GM18505 (cell line): Measurements from ENCODE around the gene TTLL9.

Experiments
- ATAC-seq: cut with Tn5 transposase; IDR thresholded peaks from one replicate; pipeline ENCODE4 v1.9.1; 2021; ENCODE audit not compliant: unreplicated experiment
- POLR2A ChIP-seq: IDR thresholded peaks from 4 replicates; pipeline ENCODE4 v1.6.1; 2011; ENCODE audit warnings: borderline replicate concordance; ENCODE audit not compliant: insufficient read depth, insufficient read length; ENCODE audit errors: extremely low read depth

The TTLL9 gene

DNA sequence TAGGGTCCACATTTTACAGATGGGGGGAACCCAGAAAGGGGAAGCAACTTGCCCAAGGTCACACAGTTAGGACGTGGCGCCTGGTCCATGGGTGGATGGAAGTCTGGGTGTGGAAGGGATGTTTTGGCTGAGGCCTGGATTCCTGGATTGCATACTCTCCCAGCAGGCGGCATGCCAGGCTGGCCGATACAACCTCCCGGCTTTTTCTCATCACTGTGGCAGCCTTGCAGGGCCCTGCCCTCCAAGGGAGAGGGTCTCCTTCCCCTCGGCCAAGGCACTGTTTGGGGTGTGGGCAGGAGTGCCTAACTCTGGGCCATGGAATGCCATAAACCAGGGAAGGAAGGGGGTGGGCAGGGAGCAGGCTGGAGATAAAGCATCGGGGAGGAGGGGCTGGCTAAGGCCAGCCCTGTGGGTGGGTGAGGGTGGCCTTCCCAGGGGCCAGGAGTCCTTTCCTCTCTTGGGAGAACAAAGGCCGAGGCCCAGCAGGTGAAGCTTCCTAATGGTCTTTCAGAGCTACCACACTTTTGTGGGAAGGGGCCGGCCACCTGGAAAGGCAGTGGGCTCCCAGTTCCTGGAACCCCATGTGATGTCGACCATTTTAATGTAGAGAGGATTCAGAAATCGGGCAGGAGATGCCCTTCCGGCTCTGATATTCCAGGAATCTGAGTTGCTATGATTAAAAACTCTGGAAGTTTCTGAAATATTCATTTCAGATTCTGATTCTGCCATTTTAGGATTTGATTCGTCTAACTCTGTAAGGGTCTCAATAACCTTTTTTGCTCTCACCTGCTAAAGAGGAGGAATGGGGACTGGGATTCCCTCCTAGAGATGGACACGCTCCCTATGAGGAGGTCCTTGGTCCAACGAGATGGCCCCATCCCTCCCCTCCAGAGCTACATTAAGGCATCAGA, 29.3 kb upstream of the TTLL9 start:
- no peak for ATAC-seq
- TF ChIP-seq POLR2A = no peak

DNA sequence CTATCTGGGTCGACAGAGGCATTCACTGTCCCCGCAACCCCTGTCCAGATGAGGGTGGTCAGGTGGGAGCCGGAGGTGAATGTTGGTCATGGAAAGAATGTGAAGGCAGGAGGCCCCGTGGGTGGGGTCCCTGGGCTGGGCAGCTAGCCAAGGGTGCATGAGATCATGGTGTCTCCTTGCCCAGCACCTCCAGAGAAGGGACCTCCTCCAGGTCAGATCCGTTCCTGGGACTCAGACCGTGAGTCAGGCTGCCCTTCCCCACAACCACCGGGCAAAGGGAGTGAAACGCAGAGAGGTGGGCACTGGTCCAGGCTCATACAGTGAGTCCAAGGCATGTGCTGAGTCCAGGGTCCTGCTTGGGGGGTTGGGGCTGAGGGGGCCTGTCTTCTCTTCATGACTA, 28.5 kb upstream of the TTLL9 start:
- no peak for ATAC-seq
- no peak for TF ChIP-seq POLR2A

DNA sequence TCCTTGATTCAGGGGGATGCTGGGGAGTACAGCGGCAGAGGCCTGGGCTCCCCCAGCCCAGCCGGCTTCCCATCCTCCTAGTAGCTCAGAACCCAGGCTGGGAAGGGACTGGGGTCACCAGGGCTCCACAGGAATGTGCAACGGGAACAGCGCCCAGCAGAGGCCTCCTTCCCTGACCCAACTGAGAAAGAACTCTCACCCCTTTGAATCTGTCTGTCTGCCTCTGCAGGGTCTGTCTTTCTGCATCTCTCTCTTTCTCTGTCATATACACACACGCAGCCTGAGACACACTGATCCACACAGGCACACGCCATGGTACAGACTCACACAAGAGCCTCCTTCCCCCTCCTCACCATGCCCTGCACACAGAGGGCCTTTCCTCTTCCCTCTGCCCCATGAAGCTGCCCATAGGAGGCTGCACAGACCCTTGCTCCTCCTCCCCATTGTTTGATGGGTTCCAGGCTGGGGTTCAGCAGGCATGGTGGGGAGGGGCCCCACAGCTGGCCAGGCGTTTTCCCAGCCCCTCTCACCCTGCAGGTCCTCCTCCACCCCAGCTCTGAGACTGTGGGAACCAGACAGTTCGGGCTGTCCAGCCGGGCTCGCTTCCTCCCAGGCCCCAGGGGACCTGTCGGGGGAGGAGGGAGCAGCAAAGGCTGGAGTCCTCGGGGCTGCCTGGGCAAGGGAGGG, 27.8 kb upstream of the TTLL9 start:
- ATAC-seq = no peak
- TF ChIP-seq POLR2A = no peak

DNA sequence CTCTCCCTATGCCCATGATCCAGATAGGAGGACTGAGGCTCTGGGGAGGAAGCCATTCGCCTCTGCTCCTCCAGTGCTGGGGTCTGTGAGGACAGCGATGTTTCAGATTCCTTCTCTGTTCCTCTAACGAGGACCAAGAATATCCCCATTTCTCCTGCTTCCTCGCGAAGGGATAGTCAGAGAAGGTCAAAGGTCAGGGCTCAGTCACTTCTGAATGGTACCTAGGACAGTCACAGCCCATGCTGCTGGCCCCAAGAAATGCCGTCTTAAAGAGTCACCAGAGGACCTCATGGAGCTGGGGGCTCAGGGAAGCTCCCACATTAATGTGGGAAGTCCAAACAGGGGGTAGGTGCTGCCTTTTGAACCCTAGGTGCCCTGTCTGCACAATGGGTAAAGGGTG, 27.1 kb upstream of the TTLL9 start:
- ATAC-seq = no peak
- TF ChIP-seq POLR2A = no peak

DNA sequence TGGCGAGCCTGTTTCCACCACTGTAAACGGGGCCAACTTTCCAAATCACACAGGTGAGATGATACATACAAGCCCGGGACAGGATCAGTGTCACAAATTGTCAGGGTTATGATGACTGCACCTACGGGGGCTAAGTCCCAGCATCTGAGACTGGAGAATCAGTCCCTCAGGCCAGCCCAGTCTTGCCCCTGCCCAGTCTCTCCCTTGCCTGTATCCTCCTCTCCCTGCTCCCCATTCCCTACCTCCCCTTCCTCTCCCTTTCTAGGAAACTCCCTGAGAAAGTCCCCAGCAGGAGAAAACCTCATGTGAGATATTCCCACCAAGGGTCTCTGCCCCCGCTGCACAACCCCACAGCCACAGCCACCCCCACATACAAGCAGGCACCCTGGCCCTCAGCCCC, 26.6 kb upstream of the TTLL9 start:
- ATAC-seq = no peak
- no peak for TF ChIP-seq POLR2A

DNA sequence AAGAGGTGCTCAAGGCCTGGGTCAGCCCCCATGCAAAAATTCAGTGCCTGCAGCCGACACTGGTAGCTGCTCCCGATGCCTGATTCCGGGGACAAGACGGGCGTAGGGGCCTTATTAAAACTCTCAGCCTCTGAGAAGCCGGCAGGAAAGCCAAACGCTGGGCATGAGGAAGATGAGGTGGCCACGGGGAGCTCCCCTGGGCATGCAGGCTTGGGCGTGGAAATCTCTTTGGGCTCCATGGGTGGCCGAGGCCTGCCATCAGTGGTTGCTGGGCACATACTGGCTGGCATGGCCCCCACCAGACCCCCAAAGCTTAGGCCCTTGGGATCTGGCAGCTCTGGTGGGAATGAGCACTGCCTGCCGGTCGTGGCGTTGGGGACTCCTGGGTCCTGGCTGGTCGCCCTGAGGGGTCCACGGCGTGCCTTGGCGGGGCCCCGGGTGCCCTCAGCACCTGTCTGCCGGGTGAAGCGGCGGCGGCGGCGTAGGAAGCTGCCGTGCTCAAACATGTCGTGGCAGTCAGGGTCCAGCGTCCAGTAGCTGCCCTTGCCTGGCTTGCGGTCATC, 25.6 kb upstream of the TTLL9 start:
- no peak for ATAC-seq
- TF ChIP-seq POLR2A = no peak

DNA sequence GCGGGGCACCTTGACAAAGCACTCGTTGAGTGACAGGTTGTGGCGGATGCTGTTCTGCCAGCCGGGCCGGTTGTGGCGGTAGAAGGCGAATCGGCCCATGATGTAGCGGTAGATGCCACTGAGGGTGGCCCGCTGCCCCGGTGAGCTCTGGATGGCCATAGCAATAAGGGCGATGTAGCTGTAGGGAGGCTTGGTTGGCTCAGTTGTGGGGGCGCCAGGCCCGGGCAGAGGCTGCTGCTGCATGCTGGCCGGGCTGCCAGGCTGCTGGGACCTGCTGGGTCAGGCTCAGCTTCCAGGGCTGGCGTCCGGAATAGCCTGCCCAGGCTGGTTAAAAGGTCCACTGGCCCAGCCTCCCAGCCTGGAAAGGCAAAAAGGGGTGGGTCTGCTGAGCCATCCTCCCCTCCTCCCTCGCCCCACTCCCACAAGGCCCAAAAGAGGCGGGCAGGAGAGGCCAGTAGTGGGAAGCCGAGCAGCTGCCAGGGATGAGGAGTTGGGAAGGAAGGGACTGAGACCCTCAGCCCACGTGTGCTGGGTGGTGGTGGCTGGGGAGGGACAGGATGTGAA, 25.1 kb upstream of the TTLL9 start, which contains the start of gene FOXS1:
TSS of gene FOXS1 (minus strand) at position 305 of the 564 bp plus-strand sequence. CDS start at position 243, 62 bp downstream.
- no peak for TF ChIP-seq POLR2A
- ATAC-seq = no peak

DNA sequence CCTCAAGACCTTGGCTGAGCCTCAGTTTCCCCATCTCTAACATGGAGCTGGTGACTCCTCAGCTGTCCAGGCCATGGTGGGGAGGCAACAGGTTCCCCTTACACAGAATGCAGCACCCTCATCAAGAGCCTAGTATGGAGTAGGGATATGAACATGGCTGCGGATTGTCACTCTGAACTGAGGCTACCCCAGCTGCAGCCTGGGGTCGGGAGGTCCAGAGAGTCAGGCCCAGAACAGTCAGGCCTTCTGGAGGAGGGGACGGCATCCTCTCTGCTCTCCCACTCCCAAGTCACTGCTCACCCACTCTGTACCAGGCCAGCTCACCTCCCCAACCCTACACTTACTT, 23.7 kb upstream of the TTLL9 start:
- no peak for TF ChIP-seq POLR2A
- ATAC-seq = no peak

DNA sequence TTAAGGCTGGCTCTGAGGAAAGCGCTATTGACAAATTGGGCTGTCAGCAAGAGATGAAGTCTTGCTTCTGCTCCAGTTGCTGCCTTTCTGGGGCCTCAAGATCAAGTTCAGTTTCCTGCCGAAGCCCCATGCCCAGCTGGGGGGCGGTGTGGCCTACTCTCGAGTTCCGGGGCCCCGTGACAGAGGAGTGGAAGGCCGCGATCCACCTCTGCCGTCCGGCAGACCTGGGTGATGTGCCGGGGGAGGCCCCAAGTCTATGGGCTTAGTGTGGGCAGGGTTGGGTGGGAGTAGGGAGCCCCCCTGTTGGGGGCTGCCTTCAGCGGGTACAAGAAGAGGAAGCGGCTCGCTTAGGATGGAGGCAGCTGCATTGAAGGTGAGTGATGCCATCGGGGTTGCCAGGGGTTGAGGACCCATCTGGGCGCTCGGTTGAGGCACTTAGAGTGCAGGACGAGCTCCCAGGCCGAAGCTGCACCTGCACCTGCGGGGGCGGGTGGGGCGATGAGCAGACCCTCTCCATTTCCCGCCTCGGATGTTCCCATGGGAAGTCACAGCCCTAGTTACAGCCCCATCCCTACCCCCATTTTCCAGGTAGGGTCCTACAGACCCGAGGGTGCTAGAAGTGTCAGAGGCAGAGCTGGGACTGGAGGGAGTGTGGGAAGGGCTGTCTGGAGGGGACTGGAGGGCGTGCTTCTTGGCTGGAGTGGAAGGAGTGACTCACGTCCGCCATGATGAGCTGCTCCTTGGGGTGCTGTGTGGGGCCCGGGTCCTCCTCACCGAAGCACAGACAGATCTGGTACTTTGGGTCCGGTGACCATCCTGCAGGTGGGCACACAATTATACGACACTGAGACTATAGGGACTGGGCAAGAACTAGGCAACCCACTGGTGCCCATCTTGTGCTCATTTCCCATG, 22.1 kb upstream of the TTLL9 start:
- TF ChIP-seq POLR2A = no peak
- ATAC-seq = no peak

DNA sequence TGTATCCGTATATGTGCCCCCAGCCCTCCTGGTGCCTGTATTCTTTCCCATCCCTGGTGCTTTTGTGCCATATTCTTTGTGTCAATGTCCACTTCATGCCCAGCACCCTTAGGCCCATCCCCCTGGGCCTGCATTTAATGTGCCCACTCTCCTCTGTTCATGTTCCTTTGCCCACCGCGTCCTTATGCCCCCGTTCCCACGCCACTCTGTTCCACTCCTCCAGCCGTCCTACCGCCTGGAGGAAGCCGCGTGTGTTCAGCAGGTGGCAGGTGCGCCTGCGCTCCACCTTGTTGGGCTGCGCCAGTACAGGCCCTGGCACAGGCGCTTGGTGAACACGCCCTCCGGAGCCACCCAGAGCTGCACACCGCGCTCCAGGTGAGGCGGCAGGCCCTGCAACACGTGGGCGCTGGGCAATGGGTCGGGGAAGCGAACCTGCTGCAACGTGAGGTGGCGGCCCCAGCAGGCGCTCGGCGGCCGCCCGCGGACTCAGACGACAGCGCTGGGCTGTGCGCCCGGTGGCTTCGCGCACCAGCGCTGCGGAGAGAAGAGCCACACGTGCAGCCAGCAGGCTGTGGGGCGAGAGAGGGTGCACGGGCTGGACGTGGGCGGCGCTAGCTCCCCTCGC, 21.0 kb upstream of the TTLL9 start:
- TF ChIP-seq POLR2A = no peak
- no peak for ATAC-seq

DNA sequence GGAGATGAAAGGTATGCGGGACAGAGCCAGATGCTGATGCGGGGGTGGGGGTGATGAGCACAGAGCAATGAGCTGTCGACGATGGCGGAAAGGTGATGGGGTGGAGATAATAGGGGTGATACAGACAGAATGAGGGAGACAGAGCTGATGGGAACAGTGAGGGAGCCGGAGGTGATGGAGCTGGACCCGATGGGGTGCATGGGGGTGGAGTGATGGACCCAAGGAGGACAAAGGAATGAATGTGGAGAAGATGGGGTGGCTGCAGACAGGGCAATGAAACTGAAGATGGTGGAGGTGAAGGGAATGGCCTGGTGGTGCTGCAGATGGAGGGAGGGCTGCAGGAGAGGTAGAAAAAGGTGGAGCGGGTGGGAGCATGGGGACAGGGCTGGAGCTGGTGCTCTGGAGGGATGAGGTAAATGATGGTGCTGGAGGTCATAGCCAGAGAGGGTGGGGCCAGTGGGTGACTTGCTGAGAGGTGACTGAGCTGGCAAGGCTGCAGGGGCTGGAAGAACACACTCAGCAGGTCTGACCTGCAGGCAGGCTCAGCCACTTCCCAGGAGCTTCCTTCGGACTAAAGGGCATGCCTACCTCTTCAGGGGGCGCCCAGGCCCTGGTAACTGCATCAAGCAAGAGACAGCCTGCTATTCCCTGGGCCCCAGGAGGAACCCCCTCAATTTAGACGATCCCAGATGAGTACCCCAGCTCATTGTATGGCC, 19.0 kb upstream of the TTLL9 start:
- TF ChIP-seq POLR2A = no peak
- no peak for ATAC-seq

DNA sequence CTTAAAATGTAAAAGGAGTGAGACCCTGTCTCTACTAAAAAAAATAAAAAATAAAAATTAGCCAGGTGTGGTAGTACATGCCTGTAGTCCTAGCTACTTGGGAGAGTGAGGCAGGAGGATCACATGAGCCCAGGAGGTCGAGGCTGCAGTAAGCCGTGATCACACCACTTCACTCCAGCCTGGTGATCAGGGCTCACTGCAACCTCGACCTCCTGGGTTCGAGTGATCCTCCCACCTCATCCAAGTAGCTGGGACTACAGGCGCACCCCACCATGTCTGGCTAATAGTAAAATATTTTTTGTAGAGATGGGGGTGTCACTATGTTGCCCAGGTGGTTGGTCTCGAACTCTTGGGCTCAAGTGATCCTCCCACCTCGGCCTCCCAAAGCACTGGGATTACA, 17.0 kb upstream of the TTLL9 start:
- no peak for TF ChIP-seq POLR2A

More for the DNA sequence above, 17.0 kb upstream of the TTLL9 start:
- no peak for ATAC-seq
